HEK293 (cell line): Measurements from ENCODE around the gene BCL2A1.
A peak's percentile ranks its signal among the peaks of the same experiment; 100 is the strongest.

Source experiments
- CTCF ChIA-PET: fragments of 350-600 bp; formaldehyde crosslinking; extraction: SDS; loops from one replicate; lab custom pipeline; 2021; ENCODE audit warnings: antibody characterized with exemption; lab: Yijun Ruan, JAX
- POLR2A ChIA-PET: fragments of 300-600 bp; formaldehyde crosslinking; extraction: SDS; loops from one replicate; lab custom pipeline; 2020; ENCODE audit warnings: antibody characterized with exemption, inconsistent platforms; lab: Yijun Ruan, JAX
- H3K27ac ChIP-seq: fragments of 200-500 bp; sonication (Bioruptor generic); 2 replicates; pipeline ENCODE4 v1.5.1; 2014; ENCODE audit warnings: low read depth, low read length, control low read depth, inconsistent platforms; ENCODE audit errors: extremely low read depth
- H3K36me3 ChIP-seq, 2 experiments: fragments of 200-500 bp in 1 of 2; sonication (Bioruptor generic) in 1 of 2; 1 replicate in 1 of 2; 2 replicates in 1 of 2; pipeline ENCODE4 v1.5.1; 2014 to 2017; ENCODE audit warnings: inconsistent platforms in 2 of 2, low read length in 2 of 2; ENCODE audit not compliant: control insufficient read depth in 2 of 2, insufficient read depth in 1 of 2
- H3K4me1 ChIP-seq: fragments of 200-500 bp; sonication (Bioruptor generic); 2 replicates; pipeline ENCODE4 v1.5.1; 2014; ENCODE audit warnings: mild to moderate bottlenecking, low read length, inconsistent platforms; ENCODE audit not compliant: control insufficient read depth, insufficient read depth
- H3K4me3 ChIP-seq: 2 replicates; pipeline ENCODE4 v1.5.1; 2011; ENCODE audit warnings: low read depth, mild to moderate bottlenecking, control low read depth, low read length, moderate library complexity
- H3K9me3 ChIP-seq: fragments of 200-500 bp; sonication (Bioruptor generic); 2 replicates; pipeline ENCODE4 v1.5.1; 2014; ENCODE audit warnings: low read depth, low read length, inconsistent platforms; ENCODE audit not compliant: control insufficient read depth, insufficient read depth
- HOXD13 ChIP-seq: sonication (generic); formaldehyde crosslinking; IDR thresholded peaks from 2 replicates; pipeline ENCODE4 v1.8.0; 2022; ENCODE audit warnings: missing genetic modification reagents, borderline replicate concordance
- KLF16 ChIP-seq: fragments of 450-650 bp; formaldehyde crosslinking; IDR thresholded peaks from 2 replicates; pipeline ENCODE4 v1.5.1; 2017; ENCODE audit warnings: missing biosample characterization, missing genetic modification characterization
- MYNN ChIP-seq: fragments of 450-650 bp; formaldehyde crosslinking; IDR thresholded peaks from 2 replicates; pipeline ENCODE4 v1.5.1; 2016; ENCODE audit warnings: missing biosample characterization, missing genetic modification characterization, borderline replicate concordance
- MZF1 ChIP-seq: fragments of 450-650 bp; formaldehyde crosslinking; IDR thresholded peaks from 2 replicates; pipeline ENCODE4 v1.5.1; 2017; ENCODE audit warnings: missing biosample characterization, missing genetic modification characterization, borderline replicate concordance
- YY1 ChIP-seq: fragments of 450-650 bp; formaldehyde crosslinking; IDR thresholded peaks from 2 replicates; pipeline ENCODE4 v1.5.1; 2018; ENCODE audit warnings: missing biosample characterization, missing genetic modification characterization
- ZBTB17 ChIP-seq: fragments of 450-650 bp; formaldehyde crosslinking; IDR thresholded peaks from 2 replicates; pipeline ENCODE4 v1.5.1; 2016; ENCODE audit warnings: missing biosample characterization, missing genetic modification characterization
- ZBTB20 ChIP-seq: fragments of 450-650 bp; formaldehyde crosslinking; IDR thresholded peaks from 2 replicates; pipeline ENCODE4 v1.5.1; 2016; ENCODE audit warnings: missing biosample characterization, missing genetic modification characterization
- ZBTB8A ChIP-seq: fragments of 450-650 bp; formaldehyde crosslinking; IDR thresholded peaks from 2 replicates; pipeline ENCODE4 v1.5.1; 2016; ENCODE audit warnings: missing biosample characterization, missing genetic modification characterization
- ZEB2 ChIP-seq: fragments of 450-650 bp; formaldehyde crosslinking; IDR thresholded peaks from 2 replicates; pipeline ENCODE4 v1.5.1; 2016; ENCODE audit warnings: missing biosample characterization, missing genetic modification characterization
- ZFP3 ChIP-seq: fragments of 450-650 bp; formaldehyde crosslinking; IDR thresholded peaks from 2 replicates; pipeline ENCODE4 v1.5.1; 2016; ENCODE audit warnings: low read depth, missing biosample characterization, missing genetic modification characterization
- ZNF292 ChIP-seq: fragments of 450-650 bp; formaldehyde crosslinking; IDR thresholded peaks from 2 replicates; pipeline ENCODE4 v1.5.1; 2016; ENCODE audit warnings: low read depth, missing biosample characterization, missing genetic modification characterization, borderline replicate concordance
- ZNF335 ChIP-seq: fragments of 450-650 bp; formaldehyde crosslinking; conservative IDR thresholded peaks from 2 replicates; pipeline ENCODE4 v1.5.1; 2016; ENCODE audit warnings: missing biosample characterization, missing genetic modification characterization
- ZNF404 ChIP-seq: fragments of 450-650 bp; formaldehyde crosslinking; IDR thresholded peaks from 2 replicates; pipeline ENCODE4 v1.5.1; 2017; ENCODE audit warnings: missing biosample characterization, missing genetic modification characterization
- ZNF416 ChIP-seq: fragments of 450-650 bp; formaldehyde crosslinking; IDR thresholded peaks from 2 replicates; pipeline ENCODE4 v1.5.1; 2016; ENCODE audit warnings: missing biosample characterization, missing genetic modification characterization
- ZNF558 ChIP-seq: fragments of 450-650 bp; formaldehyde crosslinking; IDR thresholded peaks from 2 replicates; pipeline ENCODE4 v1.5.1; 2016; ENCODE audit warnings: missing biosample characterization, missing genetic modification characterization
- ZNF561 ChIP-seq: fragments of 450-650 bp; IDR thresholded peaks from 2 replicates; pipeline ENCODE4 v1.5.1; 2018; ENCODE audit warnings: missing biosample characterization, missing genetic modification characterization, borderline replicate concordance
- ZNF660 ChIP-seq: fragments of 450-650 bp; IDR thresholded peaks from 2 replicates; pipeline ENCODE4 v1.5.1; 2018; ENCODE audit warnings: missing biosample characterization, mild to moderate bottlenecking, missing genetic modification characterization
- ZNF791 ChIP-seq: fragments of 450-650 bp; formaldehyde crosslinking; IDR thresholded peaks from 2 replicates; pipeline ENCODE4 v1.5.1; 2016; ENCODE audit warnings: missing biosample characterization, missing genetic modification characterization
- ZNF792 ChIP-seq: fragments of 450-650 bp; formaldehyde crosslinking; IDR thresholded peaks from 2 replicates; pipeline ENCODE4 v1.5.1; 2016; ENCODE audit warnings: missing biosample characterization, missing genetic modification characterization
- ZSCAN30 ChIP-seq: fragments of 450-650 bp; IDR thresholded peaks from 2 replicates; pipeline ENCODE4 v1.5.1; 2018; ENCODE audit warnings: missing biosample characterization, mild to moderate bottlenecking, missing genetic modification characterization, moderate library complexity
- TF ChIP-seq, protein P1 (sequence below): sonication (generic); formaldehyde crosslinking; IDR thresholded peaks from 2 replicates; pipeline ENCODE4 v1.8.1; 2022; ENCODE audit warnings: mild to moderate bottlenecking, moderate library complexity, missing genetic modification reagents
- TF ChIP-seq, protein P2 (sequence below): fragments of 450-650 bp; formaldehyde crosslinking; optimal IDR thresholded peaks from 2 replicates; pipeline ENCODE3; 2016; ENCODE audit warnings: missing biosample characterization, mild to moderate bottlenecking, missing genetic modification characterization
- TF ChIP-seq, protein P3 (sequence below): fragments of 450-650 bp; formaldehyde crosslinking; IDR thresholded peaks from 2 replicates; pipeline ENCODE4 v1.5.1; 2016; ENCODE audit warnings: missing biosample characterization, missing genetic modification characterization, borderline replicate concordance
- TF ChIP-seq, protein P4 (sequence below): fragments of 450-650 bp; formaldehyde crosslinking; IDR thresholded peaks from 2 replicates; pipeline ENCODE4 v1.5.1; 2016; ENCODE audit warnings: missing biosample characterization, missing genetic modification characterization
- TF ChIP-seq, protein P5 (sequence below): fragments of 450-650 bp; IDR thresholded peaks from 2 replicates; pipeline ENCODE4 v1.5.1; 2018; ENCODE audit warnings: missing biosample characterization, mild to moderate bottlenecking, missing genetic modification characterization
- TF ChIP-seq, protein P6 (sequence below): fragments of 450-650 bp; formaldehyde crosslinking; IDR thresholded peaks from 2 replicates; pipeline ENCODE4 v1.5.1; 2017; ENCODE audit warnings: missing biosample characterization, missing genetic modification characterization

The BCL2A1 gene

DNA sequence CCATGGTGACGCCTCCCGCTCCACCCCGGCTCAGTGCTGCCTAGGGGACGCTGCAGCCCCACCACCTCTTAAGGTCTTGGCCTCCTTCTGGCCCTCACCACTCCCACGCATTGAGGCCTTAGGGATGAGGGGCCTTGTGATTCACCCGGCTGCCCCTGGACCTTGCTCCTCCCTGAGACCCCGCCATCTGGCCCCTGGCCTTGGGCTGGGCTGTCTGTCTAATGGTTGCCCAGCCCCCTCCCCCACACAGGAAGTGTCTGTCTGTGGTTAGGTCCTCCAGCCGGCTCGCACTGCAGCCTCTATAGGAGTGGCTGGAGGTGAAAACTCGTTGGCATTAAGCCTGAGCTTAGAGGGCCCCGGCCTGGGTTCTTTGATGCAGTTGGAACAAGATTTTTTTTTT, 52.7 kb downstream of the BCL2A1 start:
- Histone ChIP-seq H3K4me3 (no peak overlapping the region), H3K27ac (no peak overlapping the region), H3K36me3 (peaks cover 12 to 21% of the 10 kb centered on the region in 2 experiments; a peak in 2 of 3 replicates), H3K4me1 (no peaks in the 10 kb centered on the region), H3K9me3 (peaks cover 3% of the 10 kb centered on the region; the same call in 1 of the 2 replicates)
- ChIA-PET POLR2A (no interaction called here), CTCF (no interaction called here)
- TF ChIP-seq ZNF404 (tag by site-specific recombination) (no peak), KLF16 (tag by site-specific recombination) (no peak), MZF1 (no peak), ZNF791 (tag by site-specific recombination) (no peak), ZNF335 (no peak), HOXD13 (CRISPR knock-in tag) (no peak), MYNN (no peak), ZNF792 (tag by site-specific recombination) (no peak), ZSCAN30 (tag by site-specific recombination) (no peak), YY1 (no peak), ZBTB8A (tag by site-specific recombination) (no peak), ZNF416 (tag by site-specific recombination) (no peak), ZNF292 (tag by site-specific recombination) (no peak), ZEB2 (tag by site-specific recombination) (no peak), ZNF558 (no peak), ZNF561 (no peak)
- TF ChIP-seq, protein P1, sequence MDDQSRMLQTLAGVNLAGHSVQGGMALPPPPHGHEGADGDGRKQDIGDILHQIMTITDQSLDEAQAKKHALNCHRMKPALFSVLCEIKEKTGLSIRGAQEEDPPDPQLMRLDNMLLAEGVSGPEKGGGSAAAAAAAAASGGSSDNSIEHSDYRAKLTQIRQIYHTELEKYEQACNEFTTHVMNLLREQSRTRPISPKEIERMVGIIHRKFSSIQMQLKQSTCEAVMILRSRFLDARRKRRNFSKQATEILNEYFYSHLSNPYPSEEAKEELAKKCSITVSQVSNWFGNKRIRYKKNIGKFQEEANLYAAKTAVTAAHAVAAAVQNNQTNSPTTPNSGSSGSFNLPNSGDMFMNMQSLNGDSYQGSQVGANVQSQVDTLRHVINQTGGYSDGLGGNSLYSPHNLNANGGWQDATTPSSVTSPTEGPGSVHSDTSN: no peak
- TF ChIP-seq, protein P2, sequence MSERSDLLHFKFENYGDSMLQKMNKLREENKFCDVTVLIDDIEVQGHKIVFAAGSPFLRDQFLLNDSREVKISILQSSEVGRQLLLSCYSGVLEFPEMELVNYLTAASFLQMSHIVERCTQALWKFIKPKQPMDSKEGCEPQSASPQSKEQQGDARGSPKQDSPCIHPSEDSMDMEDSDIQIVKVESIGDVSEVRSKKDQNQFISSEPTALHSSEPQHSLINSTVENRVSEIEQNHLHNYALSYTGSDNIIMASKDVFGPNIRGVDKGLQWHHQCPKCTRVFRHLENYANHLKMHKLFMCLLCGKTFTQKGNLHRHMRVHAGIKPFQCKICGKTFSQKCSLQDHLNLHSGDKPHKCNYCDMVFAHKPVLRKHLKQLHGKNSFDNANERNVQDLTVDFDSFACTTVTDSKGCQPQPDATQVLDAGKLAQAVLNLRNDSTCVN: no peak
- TF ChIP-seq, protein P3, sequence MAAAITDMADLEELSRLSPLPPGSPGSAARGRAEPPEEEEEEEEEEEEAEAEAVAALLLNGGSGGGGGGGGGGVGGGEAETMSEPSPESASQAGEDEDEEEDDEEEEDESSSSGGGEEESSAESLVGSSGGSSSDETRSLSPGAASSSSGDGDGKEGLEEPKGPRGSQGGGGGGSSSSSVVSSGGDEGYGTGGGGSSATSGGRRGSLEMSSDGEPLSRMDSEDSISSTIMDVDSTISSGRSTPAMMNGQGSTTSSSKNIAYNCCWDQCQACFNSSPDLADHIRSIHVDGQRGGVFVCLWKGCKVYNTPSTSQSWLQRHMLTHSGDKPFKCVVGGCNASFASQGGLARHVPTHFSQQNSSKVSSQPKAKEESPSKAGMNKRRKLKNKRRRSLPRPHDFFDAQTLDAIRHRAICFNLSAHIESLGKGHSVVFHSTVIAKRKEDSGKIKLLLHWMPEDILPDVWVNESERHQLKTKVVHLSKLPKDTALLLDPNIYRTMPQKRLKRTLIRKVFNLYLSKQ (tag by site-specific recombination): no peak

DNA sequence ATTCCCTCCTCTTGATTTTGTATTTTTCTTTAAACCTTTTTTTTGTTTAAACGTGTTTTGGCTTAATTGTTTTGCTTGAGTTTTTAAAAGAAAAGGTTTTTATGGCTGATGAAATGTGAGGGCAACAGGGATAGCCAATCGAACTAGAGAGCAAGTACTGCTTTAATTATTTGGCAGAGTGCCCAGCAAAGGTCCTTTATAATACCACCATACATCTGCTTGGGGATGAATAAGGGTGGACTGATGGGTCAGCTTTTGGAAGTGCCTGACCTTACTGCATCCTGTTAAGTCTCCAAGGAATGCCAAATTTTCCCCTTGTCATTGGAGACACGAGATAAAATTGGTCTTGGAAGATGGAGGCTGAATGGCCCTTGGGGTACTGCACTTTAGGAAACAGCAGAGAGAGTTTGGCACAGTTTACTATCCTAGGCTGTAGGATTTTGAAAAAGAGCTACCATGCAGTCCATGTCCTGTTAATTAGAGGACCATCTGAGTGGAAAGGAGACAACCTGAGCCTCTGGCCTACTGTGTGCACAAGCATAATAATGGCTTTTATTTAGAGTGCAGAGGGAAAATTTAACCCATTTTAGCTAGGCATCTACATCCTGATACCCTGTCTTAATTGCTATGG, 54.4 kb downstream of the BCL2A1 start:
- Histone ChIP-seq H3K4me1 (no peaks in the 10 kb centered on the region), H3K27ac (no peak overlapping the region), H3K9me3 (peaks cover 3% of the 10 kb centered on the region; the same call in 1 of the 2 replicates), H3K36me3 (peaks cover 9 to 21% of the 10 kb centered on the region in 2 experiments; a peak in 2 of 3 replicates), H3K4me3 (no peak overlapping the region)
- ChIA-PET CTCF (interaction anchor here (0.6 to 1.2 kb wide), 3 partner anchors 41 to 146 kb away, joined by 3 to 4 read pairs (median 3); no protein-coding TSS in a partner anchor), POLR2A (no interaction called here)
- TF ChIP-seq, protein P4, sequence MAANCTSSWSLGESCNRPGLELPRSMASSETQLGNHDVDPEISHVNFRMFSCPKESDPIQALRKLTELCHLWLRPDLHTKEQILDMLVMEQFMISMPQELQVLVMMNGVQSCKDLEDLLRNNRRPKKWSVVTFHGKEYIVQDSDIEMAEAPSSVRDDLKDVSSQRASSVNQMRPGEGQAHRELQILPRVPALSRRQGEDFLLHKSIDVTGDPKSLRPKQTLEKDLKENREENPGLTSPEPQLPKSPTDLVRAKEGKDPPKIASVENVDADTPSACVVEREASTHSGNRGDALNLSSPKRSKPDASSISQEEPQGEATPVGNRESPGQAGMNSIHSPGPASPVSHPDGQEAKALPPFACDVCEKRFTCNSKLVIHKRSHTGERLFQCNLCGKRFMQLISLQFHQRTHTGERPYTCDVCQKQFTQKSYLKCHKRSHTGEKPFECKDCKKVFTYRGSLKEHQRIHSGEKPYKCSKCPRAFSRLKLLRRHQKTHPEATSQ (tag by site-specific recombination): no peak
- peak; percentile 33; the same call in 1 of the 2 replicates for TF ChIP-seq ZNF335
- peak; percentile 74 for TF ChIP-seq ZBTB17 (tag by site-specific recombination)
- TF ChIP-seq, protein P5, sequence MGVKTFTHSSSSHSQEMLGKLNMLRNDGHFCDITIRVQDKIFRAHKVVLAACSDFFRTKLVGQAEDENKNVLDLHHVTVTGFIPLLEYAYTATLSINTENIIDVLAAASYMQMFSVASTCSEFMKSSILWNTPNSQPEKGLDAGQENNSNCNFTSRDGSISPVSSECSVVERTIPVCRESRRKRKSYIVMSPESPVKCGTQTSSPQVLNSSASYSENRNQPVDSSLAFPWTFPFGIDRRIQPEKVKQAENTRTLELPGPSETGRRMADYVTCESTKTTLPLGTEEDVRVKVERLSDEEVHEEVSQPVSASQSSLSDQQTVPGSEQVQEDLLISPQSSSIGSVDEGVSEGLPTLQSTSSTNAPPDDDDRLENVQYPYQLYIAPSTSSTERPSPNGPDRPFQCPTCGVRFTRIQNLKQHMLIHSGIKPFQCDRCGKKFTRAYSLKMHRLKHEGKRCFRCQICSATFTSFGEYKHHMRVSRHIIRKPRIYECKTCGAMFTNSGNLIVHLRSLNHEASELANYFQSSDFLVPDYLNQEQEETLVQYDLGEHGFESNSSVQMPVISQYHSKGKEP (tag by site-specific recombination): 0 out of 2 replicates have a peak, but pooled peaks have one; percentile 10
- no peak for TF ChIP-seq ZBTB20 (tag by site-specific recombination)
- no peak for TF ChIP-seq ZFP3 (tag by site-specific recombination)
- TF ChIP-seq ZNF660 (tag by site-specific recombination): peak; percentile 42; the same call in 1 of the 2 replicates
- TF ChIP-seq, protein P6, sequence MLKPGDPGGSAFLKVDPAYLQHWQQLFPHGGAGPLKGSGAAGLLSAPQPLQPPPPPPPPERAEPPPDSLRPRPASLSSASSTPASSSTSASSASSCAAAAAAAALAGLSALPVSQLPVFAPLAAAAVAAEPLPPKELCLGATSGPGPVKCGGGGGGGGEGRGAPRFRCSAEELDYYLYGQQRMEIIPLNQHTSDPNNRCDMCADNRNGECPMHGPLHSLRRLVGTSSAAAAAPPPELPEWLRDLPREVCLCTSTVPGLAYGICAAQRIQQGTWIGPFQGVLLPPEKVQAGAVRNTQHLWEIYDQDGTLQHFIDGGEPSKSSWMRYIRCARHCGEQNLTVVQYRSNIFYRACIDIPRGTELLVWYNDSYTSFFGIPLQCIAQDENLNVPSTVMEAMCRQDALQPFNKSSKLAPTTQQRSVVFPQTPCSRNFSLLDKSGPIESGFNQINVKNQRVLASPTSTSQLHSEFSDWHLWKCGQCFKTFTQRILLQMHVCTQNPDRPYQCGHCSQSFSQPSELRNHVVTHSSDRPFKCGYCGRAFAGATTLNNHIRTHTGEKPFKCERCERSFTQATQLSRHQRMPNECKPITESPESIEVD (tag by site-specific recombination): peak; percentile 60
